ENCODE data around the gene WFS1.

GRCh38 chr4:6253111-6253510 is 16.5 kb upstream of the WFS1 start:
- TF ChIP-seq EGR1 (IDR thresholded peaks at IDR 0.05) (no peak), TAF1 (IDR thresholded peaks at IDR 0.05; ENCODE audit: low read depth) (no peak), USF1 (IDR thresholded peaks at IDR 0.05) (no peak), CEBPB (IDR thresholded peaks at IDR 0.05) (no peak), EP300 (IDR thresholded peaks at IDR 0.05; ENCODE audit: borderline replicate concordance) (no peak), CREB1 (IDR thresholded peaks at IDR 0.05; ENCODE audit: low read depth) (no peak), RAD21 (IDR thresholded peaks at IDR 0.05; ENCODE audit: low read depth) (no peak), NFIC (IDR thresholded peaks at IDR 0.05) (no peak), REST (IDR thresholded peaks at IDR 0.05; ENCODE audit: low read depth) (no peak), FOXM1 (IDR thresholded peaks at IDR 0.05; ENCODE audit: borderline replicate concordance, low read depth) (no peak), ZBTB7A (IDR thresholded peaks at IDR 0.05; ENCODE audit: low read depth) (no peak)
